Breast epithelium (tissue), 3 donors: ENCODE data around the gene JPH2.

Experiments
- POLR2A ChIP-seq: fragments of 450-650 bp; IDR thresholded peaks from one replicate; pipeline ENCODE4 v1.6.1; 2016; ENCODE audit warnings: antibody characterized with exemption, mild to moderate bottlenecking, moderate library complexity
- POLR2AphosphoS5 ChIP-seq, 3 donors: sonication (generic); formaldehyde crosslinking; IDR thresholded peaks; one replicate each; pipeline ENCODE4 v1.6.1; 2017; ENCODE audit warnings: antibody characterized with exemption in 3 of 3
- TF ChIP-seq, protein P1 (sequence below), 3 donors: fragments of 450-650 bp; IDR thresholded peaks; one replicate each; pipeline ENCODE4 v1.5.1; 2016 to 2017; ENCODE audit warnings: antibody characterized with exemption in 3 of 3, mild to moderate bottlenecking in 3 of 3, moderate library complexity in 3 of 3

DNA sequence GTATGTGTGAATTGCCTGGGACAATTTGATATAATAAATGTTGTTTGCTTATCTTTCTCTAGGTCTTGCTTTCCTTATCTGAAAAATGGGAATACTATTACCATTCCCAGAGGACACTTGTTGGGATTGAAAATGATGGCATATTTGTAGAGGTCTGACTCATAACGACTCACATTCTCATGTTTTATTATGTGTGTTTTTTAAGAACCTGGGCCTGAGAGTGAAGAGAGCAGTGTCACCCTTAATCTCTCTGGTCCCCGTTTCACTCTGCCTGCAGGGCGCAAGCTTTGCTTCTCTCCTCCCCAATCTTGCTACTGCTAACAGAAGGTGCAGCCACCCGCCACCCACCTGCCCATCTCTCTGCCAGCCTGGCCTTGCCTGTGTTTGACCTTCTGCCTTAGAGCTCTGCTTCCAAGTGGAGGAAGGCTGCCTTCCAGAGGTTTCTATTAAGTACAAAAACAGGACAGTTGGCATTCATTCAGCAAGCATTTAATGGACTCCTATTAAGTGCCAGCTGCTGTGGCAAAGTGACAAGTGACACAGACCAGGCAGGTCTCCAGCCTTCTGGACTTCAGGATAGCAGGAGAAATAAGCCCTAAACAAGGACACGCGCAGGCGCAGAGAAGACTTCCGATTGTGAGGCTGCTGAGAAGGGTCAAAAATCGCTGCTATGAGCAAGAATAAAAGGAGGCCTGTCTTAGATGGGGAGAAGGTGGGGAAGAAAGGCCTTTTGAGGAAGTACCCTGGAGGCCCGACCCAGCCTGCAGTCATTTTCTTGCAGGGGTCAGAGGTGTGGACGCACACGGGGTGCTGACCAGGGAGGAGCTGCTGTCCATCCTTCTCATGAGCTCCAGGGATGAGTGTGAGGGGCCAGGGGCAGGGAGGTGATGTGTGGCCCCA, 112.5 kb downstream of the JPH2 start:
- TF ChIP-seq, protein P1, sequence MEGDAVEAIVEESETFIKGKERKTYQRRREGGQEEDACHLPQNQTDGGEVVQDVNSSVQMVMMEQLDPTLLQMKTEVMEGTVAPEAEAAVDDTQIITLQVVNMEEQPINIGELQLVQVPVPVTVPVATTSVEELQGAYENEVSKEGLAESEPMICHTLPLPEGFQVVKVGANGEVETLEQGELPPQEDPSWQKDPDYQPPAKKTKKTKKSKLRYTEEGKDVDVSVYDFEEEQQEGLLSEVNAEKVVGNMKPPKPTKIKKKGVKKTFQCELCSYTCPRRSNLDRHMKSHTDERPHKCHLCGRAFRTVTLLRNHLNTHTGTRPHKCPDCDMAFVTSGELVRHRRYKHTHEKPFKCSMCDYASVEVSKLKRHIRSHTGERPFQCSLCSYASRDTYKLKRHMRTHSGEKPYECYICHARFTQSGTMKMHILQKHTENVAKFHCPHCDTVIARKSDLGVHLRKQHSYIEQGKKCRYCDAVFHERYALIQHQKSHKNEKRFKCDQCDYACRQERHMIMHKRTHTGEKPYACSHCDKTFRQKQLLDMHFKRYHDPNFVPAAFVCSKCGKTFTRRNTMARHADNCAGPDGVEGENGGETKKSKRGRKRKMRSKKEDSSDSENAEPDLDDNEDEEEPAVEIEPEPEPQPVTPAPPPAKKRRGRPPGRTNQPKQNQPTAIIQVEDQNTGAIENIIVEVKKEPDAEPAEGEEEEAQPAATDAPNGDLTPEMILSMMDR (IDR thresholded peaks at IDR 0.05): no peak
- no peak for TF ChIP-seq POLR2A
- TF ChIP-seq POLR2AphosphoS5 (IDR thresholded peaks at IDR 0.05): no peak
